Cardiac septum (tissue), 1 donor: ENCODE data around the gene TVP23C. TPM values are rescaled to one million over a fixed set of nuclear protein-coding genes. Genes with fewer than 3 reads are reported as not detected.
"Not testable (repeated sequence)": the region's sequence is repeated elsewhere in the genome, so short reads cannot be mapped to it uniquely, and the experiment has no call there.

Experiments
- DNase-seq: peaks from one replicate; pipeline ENCODE4 v3.0.0-alpha.2; 2020; ENCODE audit warnings: low spot score
- intact Hi-C: fragments of 100-400 bp; cut with DNase I; formaldehyde crosslinking; loops from one replicate; pipeline ENCODE4 v1.14.0; 2022
- total RNA-seq: library from RNA; stranded (reverse); fragmentation: NEBNext Ultra II Directional; extraction: Animal tissue kit (Norgen Biotek cat#: 25700); gene quantifications from one replicate; pipeline ENCODE4 v1.2.1, GENCODE V29; 2021
- donor health status: DM: no; HTN: no; CAD: no.

The TVP23C gene
- total RNA-seq, 1 donor from 2014 or later: 6.9 TPM

DNA sequence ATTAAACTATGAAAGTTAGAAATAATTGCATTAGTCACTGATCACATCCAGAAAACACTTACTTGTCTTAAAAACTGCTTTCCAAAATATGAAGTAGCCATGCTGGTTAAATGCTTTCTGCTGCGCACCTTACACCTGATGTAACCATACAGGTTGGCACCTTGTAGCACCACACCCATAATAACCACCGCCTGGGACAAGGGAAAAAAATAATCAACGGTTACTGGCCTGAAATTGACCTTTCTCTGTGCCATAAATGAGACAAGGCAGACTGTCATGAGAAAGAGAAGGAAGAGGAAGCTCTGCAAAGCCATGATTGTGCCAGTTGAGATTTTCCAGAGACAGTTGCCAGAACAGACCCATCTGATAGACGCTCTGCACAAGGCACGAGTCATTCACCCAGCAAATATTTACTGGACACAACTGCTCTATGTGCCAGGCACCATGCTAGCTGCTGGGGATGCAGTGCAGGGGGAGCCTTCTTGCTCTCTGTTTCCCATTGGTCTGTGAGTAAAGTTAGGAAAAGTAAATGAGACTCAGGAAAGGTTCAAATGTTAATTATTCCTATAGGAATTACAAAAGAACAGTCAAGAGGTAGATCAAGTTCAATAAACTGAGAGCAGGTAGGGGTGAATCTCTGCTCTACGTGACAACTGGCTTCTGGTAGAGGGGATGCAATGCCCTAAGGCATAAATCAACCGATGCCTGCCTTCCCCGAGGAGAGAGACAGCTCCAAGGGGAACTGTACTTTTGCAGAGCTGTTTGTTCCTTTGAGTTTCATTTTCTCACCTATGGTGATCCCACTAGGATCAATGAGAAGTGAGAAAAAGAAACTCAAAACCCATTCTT lies 22.7 kb downstream of the TVP23C start:
- DNase-seq, intact Hi-C loops: not testable (repeated sequence)

DNA sequence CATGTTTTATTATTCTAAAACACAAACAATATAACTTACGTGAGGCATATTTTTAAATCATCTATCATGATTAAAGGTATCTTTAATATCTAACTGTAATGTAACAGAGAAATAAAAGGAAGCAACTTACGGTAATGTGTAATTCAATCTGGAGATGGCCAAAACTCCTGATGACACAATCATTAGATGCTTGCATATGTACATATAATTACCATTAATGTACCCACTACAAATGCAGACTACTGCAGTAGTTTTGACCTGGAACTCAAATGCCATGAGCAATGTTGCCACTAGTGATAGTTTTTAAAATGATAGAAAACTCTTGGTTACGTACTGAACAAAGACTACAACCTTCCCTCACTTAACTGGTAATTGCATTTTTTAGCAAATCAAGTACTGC lies 30.2 kb downstream of the TVP23C start:
- intact Hi-C loops, DNase-seq: not testable (repeated sequence)

DNA sequence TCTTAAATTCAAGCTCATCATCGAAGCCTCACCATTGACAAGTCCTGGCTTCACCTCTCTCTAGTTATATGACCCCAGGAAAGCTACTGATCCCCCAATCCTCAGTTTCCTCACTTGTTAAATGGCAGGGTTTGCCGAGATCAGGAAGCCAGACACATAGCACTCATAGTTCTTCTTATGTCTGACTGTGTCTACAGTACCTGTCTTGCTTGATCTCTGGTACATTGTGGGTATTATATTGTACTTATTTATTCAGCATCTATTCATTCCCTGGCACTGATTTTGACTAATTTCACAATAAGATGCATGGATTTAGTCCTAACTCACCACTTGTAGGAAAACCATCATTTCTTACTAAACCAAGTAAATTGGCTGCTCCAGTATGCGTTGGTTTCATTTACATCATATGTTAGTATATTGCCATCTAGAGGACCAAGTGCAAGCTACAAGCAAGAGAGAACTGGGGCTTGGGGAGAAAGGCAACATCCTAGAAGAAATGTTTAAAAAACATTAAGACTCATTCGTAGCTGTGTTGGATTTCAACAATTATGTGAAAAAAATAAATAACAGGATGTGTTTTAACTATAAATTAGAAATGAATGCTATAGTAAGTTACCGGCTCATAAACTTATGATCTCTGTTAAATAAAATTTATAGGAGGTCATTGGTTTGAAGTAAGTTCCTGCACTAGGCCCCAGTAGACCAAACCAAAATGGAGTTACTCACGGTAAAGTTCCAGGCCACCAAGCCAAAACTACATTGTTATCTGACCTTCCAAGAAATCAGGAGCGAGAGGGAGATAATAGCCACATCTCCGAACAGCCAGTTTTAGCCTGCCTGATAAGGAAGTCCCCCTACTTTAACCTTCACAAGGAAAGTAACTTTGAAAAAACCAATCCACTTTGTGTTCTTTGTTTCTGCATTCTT lies 36.7 kb downstream of the TVP23C start:
- DNase-seq, intact Hi-C loops: not testable (repeated sequence)

DNA sequence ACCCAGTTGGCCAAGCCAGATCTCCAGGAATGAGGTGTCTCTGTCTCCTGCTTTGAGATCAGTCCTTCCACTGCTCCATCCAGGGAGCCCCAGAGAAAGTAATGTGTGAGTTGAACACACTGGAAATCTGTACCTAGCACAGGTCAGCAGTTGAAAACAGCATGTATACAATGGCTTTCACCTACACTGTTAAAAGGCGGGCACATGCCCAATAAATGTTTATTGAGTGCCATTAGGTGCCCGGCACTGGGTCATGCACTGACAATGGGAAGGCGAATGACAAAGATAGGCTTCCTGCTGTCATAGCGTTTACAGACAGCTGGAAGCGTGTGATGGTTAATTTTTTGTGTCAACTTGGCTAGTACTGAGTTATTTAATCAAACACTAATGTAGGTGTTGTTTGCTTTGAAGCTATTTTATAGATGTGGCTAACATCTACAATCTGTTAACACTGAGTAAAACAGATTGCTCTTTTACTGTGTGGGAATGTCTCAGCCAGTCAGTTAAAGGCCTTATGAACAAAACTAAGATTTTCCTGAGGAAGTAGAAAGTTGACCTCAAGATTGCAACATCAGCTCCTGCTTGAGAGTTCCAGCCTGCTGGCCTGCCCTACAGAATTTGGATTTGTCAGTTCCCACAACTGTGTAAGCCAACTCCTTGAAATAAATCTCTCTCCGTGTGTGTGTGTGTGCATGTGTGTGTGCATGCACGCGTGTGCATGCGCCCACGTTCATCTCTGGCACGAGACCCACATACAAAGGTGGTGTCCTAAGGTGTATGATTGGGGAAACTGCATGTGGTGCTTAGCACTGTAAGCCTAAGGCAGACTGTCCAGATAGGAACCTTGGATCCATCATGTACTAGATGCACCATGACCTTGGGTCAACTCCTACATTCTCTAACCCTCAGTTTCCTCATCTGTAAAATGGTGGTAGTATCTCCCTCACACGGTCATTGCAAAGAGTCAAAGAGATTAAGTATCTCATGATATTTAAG lies 38.0 kb downstream of the TVP23C start:
- DNase-seq, intact Hi-C loops: not testable (repeated sequence)

DNA sequence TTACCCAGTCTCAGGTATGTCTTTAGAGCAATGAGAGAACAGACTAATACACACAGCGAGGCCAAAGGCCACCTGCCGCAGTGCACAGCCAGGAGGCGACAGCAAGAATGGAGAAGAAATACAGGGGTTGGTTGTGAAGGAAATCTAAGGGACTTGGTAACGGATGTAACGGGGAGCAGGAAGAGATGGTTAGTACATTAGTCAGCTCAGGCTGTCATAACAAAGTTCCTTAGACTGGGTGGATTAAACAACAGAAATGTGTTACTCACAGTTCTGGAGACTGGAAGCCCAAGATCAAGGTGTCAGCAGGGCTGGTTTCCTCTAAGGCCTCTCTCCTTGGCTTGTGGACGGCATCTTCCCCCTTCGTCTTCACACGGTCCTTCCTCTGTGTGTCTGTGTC lies 47.1 kb downstream of the TVP23C start:
- intact Hi-C loops: no loop called here
- DNase-seq: no peak

DNA sequence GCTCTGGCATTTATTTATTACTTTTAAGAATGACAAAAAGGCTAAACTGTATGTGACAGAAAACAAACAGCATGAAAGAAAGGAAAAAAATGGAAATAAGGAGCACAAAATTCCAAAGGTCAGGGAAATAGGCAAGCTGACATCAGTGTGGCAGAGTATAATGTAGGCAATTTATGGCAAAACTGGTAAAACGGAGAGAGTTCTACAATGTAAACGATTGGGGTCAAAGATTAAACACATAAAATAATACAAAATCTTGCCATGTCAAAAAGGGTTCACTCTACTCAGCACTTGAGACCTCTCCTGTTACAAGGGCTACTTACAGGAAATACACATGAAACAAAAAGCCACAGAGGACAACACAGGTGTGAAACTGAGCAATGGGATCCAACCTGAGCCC lies 48.8 kb downstream of the TVP23C start:
- DNase-seq: no peak
- intact Hi-C loops: no loop called here

DNA sequence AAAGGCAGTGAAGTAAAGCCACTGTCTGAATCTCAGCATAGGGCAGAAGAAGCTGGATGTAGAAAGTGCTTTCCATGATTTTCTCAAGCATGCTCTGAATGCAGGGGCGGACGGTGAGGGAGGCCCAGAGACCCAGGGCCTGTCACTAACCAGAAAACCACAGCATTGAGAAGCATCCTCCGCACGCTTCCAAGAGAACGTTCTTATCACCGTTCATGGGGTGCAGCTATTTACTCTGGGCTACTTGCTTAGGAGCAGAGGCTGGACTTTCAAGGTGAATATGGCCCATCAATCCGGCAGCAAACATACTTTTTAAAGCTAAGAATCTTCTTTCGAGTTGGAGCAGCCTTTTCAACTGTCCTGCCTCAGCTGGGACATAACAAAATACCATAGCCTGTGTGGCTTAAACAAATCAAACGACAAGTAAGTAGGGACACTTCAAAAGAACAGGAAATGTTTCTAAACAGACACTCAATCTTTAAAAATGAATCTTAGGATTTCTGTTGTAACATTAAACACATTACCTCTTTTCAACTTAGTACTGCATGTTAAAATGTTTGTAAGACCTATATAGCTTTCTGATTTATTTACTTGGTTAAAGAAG lies 49.3 kb downstream of the TVP23C start:
- intact Hi-C loops: no loop called here

DNA sequence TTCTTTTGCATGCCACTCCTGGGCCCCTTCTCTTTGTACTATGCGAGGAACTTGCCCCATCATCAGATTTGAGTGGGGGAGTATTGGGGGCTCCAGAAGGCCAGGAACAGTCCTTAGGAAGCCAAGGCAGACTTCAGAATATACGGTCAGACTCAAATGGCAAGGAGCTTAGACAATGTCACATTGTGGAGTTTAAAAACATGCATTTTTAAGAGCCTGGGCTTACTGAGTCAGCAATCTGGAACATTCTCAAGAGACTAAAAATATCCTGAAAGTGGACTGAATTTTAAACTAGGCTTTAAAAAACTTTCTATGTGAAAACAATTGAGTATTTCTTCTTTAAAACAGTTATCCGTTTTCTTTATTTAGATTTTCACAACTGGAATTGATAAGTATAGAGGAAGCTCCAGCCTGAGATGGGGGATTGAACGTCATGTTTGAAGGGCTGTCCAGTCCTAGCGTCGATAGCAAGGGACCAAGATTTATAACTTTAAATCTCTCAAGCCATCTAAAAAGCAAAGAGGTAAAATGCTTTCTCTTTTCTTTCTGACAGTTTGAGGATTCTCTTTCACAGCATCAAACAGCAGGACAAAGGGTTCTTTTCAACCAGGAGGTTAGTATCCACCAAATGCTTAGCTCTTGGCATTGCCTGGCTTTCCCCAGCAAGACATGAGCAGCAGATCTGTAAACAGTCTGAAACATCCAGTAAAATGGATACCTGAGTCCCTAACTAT lies 50.1 kb downstream of the TVP23C start:
- DNase-seq: no peak
- intact Hi-C loops: no loop called here

More for the DNA sequence above, 49.3 kb downstream of the TVP23C start:
- no peak for DNase-seq

DNA sequence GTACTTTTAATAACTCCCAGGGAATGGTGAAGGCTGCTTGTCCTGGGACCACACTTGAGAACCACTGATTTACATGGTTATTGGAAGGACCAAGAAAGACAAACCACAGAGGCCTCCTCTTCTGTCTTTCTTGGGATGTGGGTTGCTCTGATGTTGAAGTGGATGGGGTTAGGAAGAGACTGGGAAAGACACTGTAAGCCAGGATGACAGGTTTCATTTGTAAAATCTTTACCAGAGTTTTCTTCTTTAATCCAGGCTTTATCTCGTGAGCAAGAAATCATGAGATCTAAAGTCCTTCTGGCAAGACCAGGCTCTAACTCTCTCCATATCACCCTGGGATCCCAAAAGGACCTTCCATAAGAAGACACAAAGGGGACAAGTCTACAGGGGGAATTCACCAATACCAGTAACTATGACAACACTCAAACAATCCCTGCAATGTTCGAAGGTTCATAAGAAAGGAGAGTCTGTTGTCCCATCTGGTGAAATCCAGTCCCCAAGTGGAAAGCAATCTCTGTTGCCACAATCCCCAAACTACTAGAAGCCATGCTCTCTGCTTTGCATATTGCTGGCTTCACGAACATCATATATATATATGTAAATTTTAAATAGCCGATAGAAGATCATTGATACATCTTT lies 51.1 kb downstream of the TVP23C start:
- intact Hi-C loops: no loop called here

DNA sequence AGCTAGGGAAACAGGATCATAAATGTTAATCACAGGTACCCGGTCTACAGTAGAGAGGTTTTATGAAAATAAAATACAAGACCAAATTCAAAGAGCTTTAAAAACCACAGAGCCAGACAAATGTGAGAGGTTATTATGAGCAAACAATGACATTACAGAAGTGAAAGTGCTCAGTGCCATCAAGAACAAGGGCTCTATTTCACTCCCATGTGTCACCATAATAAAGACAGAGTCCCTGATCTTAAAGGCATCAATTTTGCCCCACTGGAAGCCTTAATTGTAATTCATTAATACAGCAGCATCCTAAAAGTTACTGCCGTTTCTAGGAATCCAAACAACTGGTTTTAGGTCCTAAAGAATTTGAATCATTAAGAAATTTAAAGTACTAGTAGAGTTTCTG lies 52.1 kb downstream of the TVP23C start:
- intact Hi-C loops: no loop called here
- no peak for DNase-seq

More for the DNA sequence above, 51.1 kb downstream of the TVP23C start:
- no peak for DNase-seq

DNA sequence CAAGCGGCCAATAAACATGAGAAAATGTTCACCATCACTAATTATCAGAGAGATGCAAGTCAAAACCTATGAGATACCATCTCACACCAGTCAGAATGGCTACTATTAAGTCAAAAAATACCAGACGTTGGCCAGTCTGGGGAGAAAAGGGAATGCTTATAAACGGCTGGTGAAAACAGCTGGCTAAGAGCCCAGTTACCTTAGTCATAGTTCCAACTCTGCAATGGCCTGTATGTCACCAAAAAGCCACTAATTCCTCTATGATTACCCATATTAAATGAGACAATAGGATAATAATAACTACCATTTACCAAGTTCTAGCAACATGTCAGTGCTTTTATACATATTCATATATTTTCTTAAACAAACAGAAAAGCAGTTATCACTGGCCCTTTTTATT lies 52.9 kb downstream of the TVP23C start:
- intact Hi-C loops: no loop called here
- no peak for DNase-seq

DNA sequence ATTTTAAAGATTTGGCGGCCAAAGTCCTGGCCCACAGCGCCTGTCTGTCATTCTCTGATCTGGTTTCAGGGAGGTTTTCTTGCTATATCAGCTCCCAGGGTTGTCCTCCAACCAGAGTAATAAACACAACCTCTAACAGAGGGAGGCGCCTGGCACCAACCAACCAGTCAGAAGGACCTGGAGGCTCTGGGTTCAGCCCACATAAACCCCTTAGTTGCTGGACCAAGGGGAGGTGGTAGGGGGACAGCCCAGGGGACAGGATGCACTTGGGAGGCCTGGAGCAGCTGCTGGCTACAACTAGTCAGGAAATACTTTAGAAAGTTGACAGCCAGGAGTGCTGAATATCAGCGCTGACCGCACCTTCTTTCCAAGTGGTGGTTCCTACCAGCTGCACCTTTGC lies 54.2 kb downstream of the TVP23C start:
- intact Hi-C loops: no loop called here
- DNase-seq: no peak

DNA sequence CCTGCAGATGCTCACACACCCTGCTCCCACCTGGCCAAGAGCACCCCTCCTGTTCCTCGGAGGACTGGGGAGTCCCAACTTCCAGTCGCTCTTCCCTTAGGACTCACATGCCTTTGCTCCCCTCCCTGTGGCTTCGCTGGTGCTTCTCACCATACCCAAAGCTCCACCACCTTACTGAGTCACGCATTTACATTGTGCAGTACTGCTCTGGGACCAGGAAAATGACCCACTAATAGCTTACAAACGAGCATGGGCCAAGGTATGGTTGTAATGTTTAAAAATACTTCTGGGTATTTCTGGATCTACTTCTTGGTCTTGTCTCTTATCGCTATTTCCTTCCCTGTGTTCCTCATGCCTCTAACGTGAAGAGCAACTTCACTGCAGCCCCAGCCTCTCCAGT lies 54.8 kb downstream of the TVP23C start:
- no peak for DNase-seq
- intact Hi-C loops: no loop called here

DNA sequence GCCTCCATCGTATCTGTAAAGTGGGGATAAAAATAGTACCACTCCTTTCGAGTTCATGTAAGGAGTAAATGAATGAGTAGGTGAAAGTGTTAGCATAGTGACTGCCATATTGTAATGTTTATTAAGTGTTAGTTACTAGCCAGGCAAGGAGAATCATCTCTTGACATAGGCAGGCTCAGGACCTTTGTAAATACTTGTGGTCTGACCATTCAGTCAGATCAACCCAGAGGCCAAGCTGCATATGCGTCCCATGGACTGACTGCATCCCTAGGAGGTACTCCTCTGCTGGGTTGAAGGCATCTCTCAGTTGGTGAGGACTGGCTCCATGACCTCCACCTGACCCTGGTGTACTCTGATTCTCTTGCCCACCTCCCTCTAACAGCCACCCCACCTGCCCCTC lies 55.4 kb downstream of the TVP23C start:
- no peak for DNase-seq
- intact Hi-C loops: no loop called here

DNA sequence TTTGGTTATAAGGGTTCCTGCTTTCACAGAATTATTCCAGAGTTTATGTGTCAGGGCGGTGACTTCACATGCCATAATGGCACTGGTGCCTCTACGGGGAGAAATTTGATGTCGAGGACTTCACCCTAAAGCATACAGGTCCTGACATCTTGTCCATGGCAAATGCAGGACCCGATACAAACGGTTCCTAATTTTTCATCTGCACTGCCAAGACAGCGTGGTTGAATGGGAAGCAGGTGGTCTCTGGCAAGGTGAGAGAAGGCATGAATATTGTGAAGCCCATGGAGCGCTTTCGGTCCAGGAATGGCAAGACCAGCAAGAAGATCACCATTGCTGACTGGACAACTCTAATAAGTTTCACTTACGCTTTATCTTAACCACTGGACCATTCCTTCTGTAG lies 56.3 kb downstream of the TVP23C start:
- no peak for DNase-seq
- intact Hi-C loops: no loop called here

DNA sequence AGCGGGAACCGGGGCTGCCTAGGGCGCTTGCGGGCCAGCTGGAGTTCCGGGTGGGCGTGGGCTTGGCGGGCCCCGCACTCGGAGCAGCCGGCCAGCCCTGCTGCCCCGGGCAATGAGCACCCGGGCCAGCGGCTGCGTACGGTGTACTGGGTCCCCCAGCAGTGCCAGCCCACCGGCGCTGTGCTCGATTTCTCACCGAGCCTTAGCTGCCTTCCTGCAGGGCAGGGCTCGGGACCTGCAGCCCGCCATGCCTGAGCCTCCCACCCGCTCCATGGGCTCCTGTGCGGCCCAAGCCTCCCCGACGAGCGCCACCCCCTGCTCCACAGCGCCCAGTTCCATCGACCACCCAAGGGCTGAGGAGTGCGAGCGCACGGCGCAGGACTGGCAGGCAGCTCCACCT lies 57.6 kb downstream of the TVP23C start:
- intact Hi-C loops, DNase-seq: not testable (repeated sequence)

DNA sequence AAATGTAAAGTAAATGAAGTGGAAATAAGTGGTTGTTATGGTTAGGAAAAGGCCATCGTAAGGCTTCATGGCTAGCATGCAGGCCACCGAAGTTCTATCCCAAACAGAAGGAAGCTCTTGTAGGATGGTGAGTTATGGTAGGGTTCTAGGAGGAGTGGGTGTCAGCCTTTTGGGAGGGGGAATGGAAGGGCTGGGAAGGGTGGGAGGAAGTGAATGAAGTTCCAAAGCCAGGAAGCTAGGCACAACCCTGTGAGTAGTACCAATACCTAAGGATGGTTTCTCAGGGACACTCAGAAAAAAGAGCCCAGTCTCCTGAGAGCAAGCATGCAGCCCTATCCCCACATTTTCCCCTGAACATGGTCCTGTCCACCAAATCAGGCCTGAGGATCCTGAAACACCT lies 59.6 kb downstream of the TVP23C start:
- DNase-seq: no peak
- intact Hi-C loops: no loop called here
